Adrenal gland (tissue), 5 donors: Measurements from ENCODE around the gene CENPV.

ENCODE experiments used
- POLR2A ChIP-seq, 2 donors: fragments of 450-650 bp; IDR thresholded peaks; one replicate each; pipeline ENCODE4 v1.6.1; 2017; ENCODE audit warnings: antibody characterized with exemption in 2 of 2, mild to moderate bottlenecking in 2 of 2, moderate library complexity in 1 of 2
- TF ChIP-seq, protein P1 (sequence below), 6 experiments: fragments of 450-650 bp in 4 of 6; fragments of 200-600 bp in 2 of 6; sonication (generic) in 1 of 6; IDR thresholded peaks; 1 replicate in 5 of 6; 2 replicates in 1 of 6; pipeline versions ENCODE4 v1.5.1 to v1.8.0; 2016 to 2021; ENCODE audit warnings: antibody characterized with exemption in 6 of 6, mild to moderate bottlenecking in 2 of 6, moderate library complexity in 1 of 6
- donor health status: DM: no; HTN: no; CAD: no.

DNA sequence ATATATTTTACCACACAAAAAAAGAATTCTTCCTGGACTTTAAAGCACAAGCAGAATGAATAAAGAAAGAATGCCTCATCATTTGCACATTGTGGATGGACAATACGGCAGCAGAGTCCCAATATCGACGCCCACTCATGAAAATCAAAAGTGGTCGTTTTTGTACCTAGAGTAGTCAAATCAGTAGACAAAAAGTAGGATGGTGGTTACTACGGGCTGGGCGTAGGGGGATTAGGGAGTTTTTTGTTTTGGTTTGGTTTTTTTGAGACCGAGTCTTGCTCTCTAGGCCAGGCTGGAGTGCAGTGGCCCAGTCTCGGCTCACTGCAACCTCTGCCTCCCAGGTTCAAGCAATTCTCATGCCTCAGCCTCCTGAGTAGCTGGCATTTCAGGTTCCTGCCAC is 8.6 kb upstream of the CENPV start:
- TF ChIP-seq POLR2A (IDR thresholded peaks at IDR 0.05): no peak
- TF ChIP-seq, protein P1, sequence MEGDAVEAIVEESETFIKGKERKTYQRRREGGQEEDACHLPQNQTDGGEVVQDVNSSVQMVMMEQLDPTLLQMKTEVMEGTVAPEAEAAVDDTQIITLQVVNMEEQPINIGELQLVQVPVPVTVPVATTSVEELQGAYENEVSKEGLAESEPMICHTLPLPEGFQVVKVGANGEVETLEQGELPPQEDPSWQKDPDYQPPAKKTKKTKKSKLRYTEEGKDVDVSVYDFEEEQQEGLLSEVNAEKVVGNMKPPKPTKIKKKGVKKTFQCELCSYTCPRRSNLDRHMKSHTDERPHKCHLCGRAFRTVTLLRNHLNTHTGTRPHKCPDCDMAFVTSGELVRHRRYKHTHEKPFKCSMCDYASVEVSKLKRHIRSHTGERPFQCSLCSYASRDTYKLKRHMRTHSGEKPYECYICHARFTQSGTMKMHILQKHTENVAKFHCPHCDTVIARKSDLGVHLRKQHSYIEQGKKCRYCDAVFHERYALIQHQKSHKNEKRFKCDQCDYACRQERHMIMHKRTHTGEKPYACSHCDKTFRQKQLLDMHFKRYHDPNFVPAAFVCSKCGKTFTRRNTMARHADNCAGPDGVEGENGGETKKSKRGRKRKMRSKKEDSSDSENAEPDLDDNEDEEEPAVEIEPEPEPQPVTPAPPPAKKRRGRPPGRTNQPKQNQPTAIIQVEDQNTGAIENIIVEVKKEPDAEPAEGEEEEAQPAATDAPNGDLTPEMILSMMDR (IDR thresholded peaks at IDR 0.05): no peak
